ENCODE results near the gene CACFD1.

Gene CACFD1

GRCh38 chr9:133484671-133485437, 25.1 kb downstream of the CACFD1 start:
- DNase-seq (ENCODE audit: low spot score): no peak

- no peak for DNase-seq (ENCODE audit: low spot score)
Measured at GRCh38 chr9:133485531-133486260, 25.9 kb downstream of the CACFD1 start.

GRCh38 chr9:133487331-133487725, 27.6 kb downstream of the CACFD1 start:
- DNase-seq (ENCODE audit: low spot score): no peak

GRCh38 chr9:133488686-133489252, 29.0 kb downstream of the CACFD1 start:
- DNase-seq (ENCODE audit: low spot score): no peak

GRCh38 chr9:133489253-133490190, 29.7 kb downstream of the CACFD1 start:
- no peak for DNase-seq (ENCODE audit: low spot score)

GRCh38 chr9:133490201-133490681, 30.5 kb downstream of the CACFD1 start:
- no peak for DNase-seq (ENCODE audit: low spot score)

GRCh38 chr9:133490865-133491655, 31.3 kb downstream of the CACFD1 start:
- DNase-seq (ENCODE audit: low spot score): no peak

GRCh38 chr9:133491656-133491925, 31.8 kb downstream of the CACFD1 start:
- no peak for DNase-seq (ENCODE audit: low spot score)

- DNase-seq (ENCODE audit: low spot score): peak; percentile 55
Measured at GRCh38 chr9:133492061-133493021, 32.6 kb downstream of the CACFD1 start.

GRCh38 chr9:133493428-133493827, 33.6 kb downstream of the CACFD1 start:
- no peak for DNase-seq (ENCODE audit: low spot score)

GRCh38 chr9:133493845-133494540, 34.2 kb downstream of the CACFD1 start:
- DNase-seq (ENCODE audit: low spot score): no peak

GRCh38 chr9:133494636-133495326, 35.0 kb downstream of the CACFD1 start:
- no peak for DNase-seq (ENCODE audit: low spot score)

- no peak for DNase-seq (ENCODE audit: low spot score)
Measured at GRCh38 chr9:133495327-133496293, 35.8 kb downstream of the CACFD1 start.

- no peak for DNase-seq (ENCODE audit: low spot score)
Measured at GRCh38 chr9:133496861-133497842, 37.4 kb downstream of the CACFD1 start.

GRCh38 chr9:133499132-133499891, 39.5 kb downstream of the CACFD1 start:
- no peak for DNase-seq (ENCODE audit: low spot score)

GRCh38 chr9:133499892-133500270, 40.1 kb downstream of the CACFD1 start:
- DNase-seq (ENCODE audit: low spot score): no peak

Measured in AG08396 (cell line).